Measurements from ENCODE around the gene CXCR6. TPM values are rescaled to one million over a fixed set of nuclear protein-coding genes. Genes with fewer than 3 reads are reported as not detected.

Gene CXCR6
- total and polyA plus RNA-seq, 2 of the 8 experiments (the other 6 are each of a cell fraction or from before 2014, with no cell fraction given): not detected

- FAIRE-seq: no peak
- Histone ChIP-seq H2BK15ac (ENCODE audit: low read length) (no peak overlapping the region), H4K5ac (ENCODE audit: insufficient read length, low read depth, low read length) (no peak overlapping the region), H3K79me2 (ENCODE audit: control insufficient read depth in 1 of 2, insufficient read depth in 2 of 2, low read length in 2 of 2) (peaks cover 0 to 10% of the 10 kb centered on the region in 2 experiments; a peak in 2 of 4 replicates), H4K8ac (ENCODE audit: extremely low read depth, insufficient read depth, low read length) (no peak overlapping the region), H3K14ac (ENCODE audit: insufficient read length) (no peak overlapping the region), H3K4me2 (ENCODE audit: insufficient read depth in 1 of 2, low read depth in 2 of 2, low read length in 2 of 2) (no peak overlapping the region), H3K79me1 (ENCODE audit: low read depth, low read length) (peaks cover 3% of the 10 kb centered on the region), H3K27ac (ENCODE audit: low read depth, low read length) (no peak overlapping the region), H2BK12ac (ENCODE audit: low read depth, low read length) (no peak overlapping the region), H3K18ac (ENCODE audit: extremely low read depth, low read length) (no peak overlapping the region), H3K4me1 (replicated peaks in 1 of 4; ENCODE audit: control insufficient read depth in 3 of 4, insufficient read depth in 4 of 4, low read length in 3 of 4) (no peaks in the 10 kb centered on the region), H3K9ac (replicated peaks in 1 of 4; ENCODE audit: extremely low read depth in 1 of 4, low read depth in 3 of 4, low read length in 3 of 4) (no peak overlapping the region), H3K36me3 (ENCODE audit: control insufficient read depth in 2 of 4, insufficient read depth in 4 of 4, low read length in 3 of 4) (peaks cover 11 to 63% (median 48%) of the 10 kb centered on the region in 4 experiments), H4K91ac (replicated peaks; ENCODE audit: insufficient read length, low read length) (no peak overlapping the region), H2AFZ (ENCODE audit: low read length) (no peak overlapping the region), H3K4ac (replicated peaks; ENCODE audit: insufficient read length, low read depth, low read length) (no peak overlapping the region), H3K23me2 (ENCODE audit: low read depth, low read length) (no peaks in the 10 kb centered on the region), H2AK5ac (ENCODE audit: low read depth, low read length) (no peak overlapping the region), H2BK5ac (ENCODE audit: low read depth, low read length) (no peak overlapping the region), H3K23ac (ENCODE audit: insufficient read length) (no peak overlapping the region), H4K20me1 (replicated peaks in 1 of 2; ENCODE audit: control insufficient read depth in 1 of 2, insufficient read depth in 2 of 2, low read length in 2 of 2) (peaks cover 0 to 5% of the 10 kb centered on the region in 2 experiments), H3K9me3 (ENCODE audit: insufficient read depth in 2 of 2, low read depth in 1 of 2, low read length in 1 of 2) (no peaks in the 10 kb centered on the region), H2BK20ac (ENCODE audit: low read length) (no peak overlapping the region), H2BK120ac (replicated peaks; ENCODE audit: low read depth, low read length) (no peak overlapping the region), H3K27me3 (replicated peaks in 1 of 4; ENCODE audit: control insufficient read depth in 3 of 4, extremely low read depth in 1 of 4, insufficient read depth in 3 of 4, low read length in 3 of 4) (no peaks in the 10 kb centered on the region), H3K4me3 (ENCODE audit: extremely low read depth in 1 of 4, insufficient read depth in 2 of 4, low read depth in 3 of 4, low read length in 4 of 4) (no peak overlapping the region), H3K56ac (replicated peaks; ENCODE audit: insufficient read length, low read depth, low read length) (no peak overlapping the region)
- no peak for DNase-seq (ENCODE audit: low read depth in 1 of 2, low spot score in 2 of 2)
- WGBS, 2 experiments (ENCODE audit: extremely low coverage in 1 of 2, insufficient coverage in 1 of 2, insufficient read length in 1 of 2, insufficient replicate concordance in 2 of 2, low coverage in 1 of 2, low lambda C conversion rate in 2 of 2, missing lambda C conversion rate in 1 of 2): 94% methylated on average over 2 of the region's 2 CpGs; no CpG with 5 or more reads in 1 of the 2 experiments
- ChIA-PET CTCF (ENCODE audit: partially characterized antibody) (interaction anchor here (0.7 to 3.6 kb wide), 5 partner anchors 15 to 106 kb away, joined by 3 to 11 read pairs (median 3); no protein-coding TSS in a partner anchor), POLR2A (ENCODE audit: partially characterized antibody) (interaction anchor here (1.0 kb wide), 1 partner anchor 23 kb away, joined by 3 read pairs; no protein-coding TSS in a partner anchor)
- TF ChIP-seq RXRA (IDR thresholded peaks at IDR 0.05; ENCODE audit: insufficient read depth, low read depth, low read length) (no peak), TBP (IDR thresholded peaks at IDR 0.05; ENCODE audit: low read depth, low read length) (no peak), MAX (IDR thresholded peaks at IDR 0.05) (no peak), SAP30 (IDR thresholded peaks at IDR 0.05; ENCODE audit: insufficient read depth, insufficient replicate concordance, low read length) (no peak), POU5F1 (IDR thresholded peaks at IDR 0.05; ENCODE audit: low read depth, low read length) (no peak), HDAC2 (IDR thresholded peaks at IDR 0.05; ENCODE audit: borderline replicate concordance in 1 of 2, low read depth in 2 of 2, low read length in 2 of 2) (no peak)
Measured at GRCh38 chr3:45981346-45982074, 38.2 kb downstream of the CXCR6 start.
